ENCODE data around the gene PDE7B.

PDE7B gene

DNA sequence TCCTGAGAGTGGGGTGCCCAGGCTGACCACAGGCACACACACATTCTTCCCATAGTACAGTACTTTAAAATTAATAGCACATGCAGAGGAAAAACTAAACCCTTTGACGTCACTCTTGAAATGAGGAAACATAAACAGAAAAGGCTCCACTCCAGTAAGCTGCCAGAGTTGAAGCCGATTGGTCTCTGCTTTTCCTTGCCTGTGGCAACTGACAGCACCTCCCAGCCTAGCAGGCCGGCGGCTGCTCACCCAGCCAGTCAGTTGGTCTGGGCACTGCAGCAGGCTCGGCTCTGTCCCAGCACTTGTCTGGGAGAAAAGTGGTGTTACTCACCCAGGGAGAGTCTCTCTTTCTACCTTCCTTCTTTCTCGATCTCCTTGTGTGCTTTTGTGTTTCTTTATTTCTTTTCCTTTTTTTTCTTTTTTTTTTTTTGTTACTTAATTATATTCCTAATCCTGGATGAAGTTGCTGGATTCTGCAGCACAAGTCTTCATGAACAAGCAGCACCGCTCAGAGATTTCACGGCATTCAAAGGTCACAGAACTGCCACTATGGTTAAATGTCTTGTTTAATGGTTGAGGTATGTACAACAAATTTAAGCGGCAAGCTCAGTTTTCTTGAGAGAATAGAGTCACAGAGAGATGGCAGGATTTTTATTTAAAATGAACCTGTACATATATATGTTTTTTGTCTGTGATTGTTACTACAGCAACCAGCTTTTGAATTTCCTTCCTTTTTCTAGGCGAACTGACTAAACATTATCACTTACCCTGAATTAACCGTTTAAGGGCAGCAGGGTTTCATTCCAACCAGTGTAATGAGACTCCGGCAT, at the start of gene PDE7B:
PDE7B (plus strand) TSS at position 260 of the 830 bp plus-strand sequence.
- no peak for DNase-seq

DNA sequence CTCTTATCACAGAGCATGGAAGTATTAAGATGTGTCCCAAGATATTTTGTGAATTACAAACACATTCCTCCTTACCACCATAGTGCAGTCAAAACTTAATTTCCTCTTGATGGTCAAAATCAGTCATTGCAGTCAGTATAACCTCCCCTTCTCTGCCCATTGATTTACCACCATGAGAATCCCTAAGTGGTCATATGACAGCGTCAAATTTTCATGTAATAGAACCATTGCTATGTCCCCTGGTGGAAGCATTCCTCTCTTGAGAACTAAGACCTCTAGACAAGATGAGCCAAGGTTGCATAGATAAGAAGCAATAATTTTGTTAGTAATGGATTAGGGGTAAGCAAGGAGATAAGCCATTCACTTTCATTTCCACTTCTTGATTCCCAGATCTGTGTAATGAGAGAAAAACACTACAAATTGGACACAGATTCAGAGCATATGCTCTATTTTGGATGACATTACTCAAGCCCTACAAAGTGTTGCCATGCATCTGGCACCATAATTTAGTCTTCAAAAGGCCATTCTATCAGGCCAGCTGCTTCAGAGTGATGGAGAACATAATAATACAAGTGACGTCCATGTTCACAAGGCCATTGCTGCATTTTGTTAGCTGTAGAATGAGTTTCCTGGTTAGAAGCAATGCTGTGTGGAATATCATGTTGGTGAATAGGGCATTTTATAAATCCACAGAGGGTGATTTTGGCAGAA, 49.6 kb upstream of the PDE7B start:
- no peak for DNase-seq

DNA sequence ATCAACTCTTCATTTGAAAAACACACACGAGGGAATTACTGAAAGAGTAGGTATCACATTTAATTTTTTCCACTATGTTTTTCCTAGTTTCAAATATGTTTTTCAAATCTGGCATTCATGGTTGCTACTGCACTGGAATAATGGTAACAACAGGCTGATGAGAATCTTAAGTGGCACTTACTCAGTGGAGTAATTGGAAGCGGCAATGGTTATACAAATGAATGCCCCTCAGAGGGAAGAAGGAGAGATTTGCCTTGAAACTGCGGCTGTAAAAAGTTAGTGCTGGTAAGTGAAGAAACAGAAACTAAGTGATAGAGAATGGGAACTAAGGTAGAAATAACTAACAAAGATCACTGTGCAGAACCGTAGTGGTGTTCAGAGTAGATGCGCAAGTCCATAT, 41.0 kb upstream of the PDE7B start:
- DNase-seq: no peak

DNA sequence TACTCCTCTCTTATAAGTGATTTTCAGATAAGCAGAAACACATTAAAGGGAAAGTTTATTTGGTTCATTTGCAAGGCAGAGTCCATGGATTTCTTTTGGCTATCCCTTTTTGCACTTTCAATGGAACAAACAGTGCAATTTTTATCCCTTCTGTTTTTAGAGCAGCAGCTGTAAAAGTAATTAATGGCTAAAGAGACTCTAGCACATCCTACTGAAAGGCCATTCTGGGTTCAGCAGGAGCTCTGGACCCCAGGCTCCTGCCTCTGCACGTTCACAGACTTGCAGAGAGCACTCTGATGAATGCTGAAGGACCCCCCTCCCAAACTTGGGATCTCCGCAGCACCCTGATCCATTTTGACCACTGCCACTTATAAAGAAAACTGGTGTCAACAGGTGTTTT, 40.3 kb upstream of the PDE7B start:
- DNase-seq: no peak

DNA sequence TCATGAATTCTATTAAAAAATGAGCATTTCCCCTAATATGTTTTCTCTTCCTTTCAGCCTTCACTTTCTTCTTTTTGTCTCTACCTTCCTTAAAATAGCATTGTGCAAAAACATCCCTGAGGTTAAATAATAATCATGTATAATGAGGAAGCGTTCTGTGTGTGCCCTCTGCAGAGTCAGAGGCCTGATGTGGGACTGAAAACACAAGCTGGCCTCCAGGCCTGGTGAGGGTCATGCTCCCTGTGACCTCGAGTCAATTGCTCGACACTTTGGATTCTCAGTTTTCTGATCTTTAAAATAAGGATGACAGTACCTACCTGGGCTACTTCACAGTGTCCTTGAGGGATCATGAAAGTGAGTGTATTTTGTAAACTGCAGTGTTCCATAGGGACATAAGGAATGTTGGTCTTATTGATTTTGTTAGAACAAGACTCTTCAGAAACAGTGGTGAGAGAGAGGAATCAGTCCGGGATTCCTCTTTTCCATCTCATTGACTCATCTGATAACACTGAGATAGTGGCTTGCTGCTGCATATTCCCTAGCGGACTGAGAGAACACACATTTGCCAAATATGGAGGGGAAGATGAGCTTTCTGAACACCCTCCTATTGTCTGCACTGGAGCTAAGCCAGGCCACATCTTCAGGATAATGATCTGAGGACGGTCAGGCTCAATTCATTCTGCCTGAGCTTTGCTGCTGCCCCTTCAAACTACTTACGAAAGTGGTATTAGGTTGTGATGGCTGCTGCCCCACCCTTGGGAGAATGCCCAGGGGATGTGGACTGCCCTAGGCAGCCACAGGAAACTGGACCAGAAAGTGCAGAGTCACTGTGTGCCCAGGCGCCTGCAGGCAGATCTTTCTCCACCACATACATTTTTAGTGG, 39.6 kb upstream of the PDE7B start:
- DNase-seq: no peak

DNA sequence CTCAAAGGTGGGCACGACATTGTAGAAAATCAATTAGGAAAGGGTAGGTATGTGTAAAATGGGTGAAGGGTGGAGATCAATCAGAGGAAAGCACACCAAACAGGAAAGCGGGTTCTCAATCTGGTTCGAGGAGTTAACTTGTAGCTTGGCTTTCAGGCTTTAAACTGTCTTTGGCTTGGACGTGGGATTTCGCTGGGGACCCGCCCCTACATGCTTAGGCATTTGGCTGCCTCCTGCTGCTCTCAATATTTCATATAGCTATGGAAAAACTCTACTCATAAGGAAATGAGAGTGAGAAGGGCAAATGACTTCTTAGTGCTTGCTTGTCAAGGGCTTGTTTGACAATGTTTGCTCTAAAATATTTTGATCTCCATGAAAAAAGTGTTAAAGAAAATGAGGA, 38.1 kb upstream of the PDE7B start:
- no peak for DNase-seq

DNA sequence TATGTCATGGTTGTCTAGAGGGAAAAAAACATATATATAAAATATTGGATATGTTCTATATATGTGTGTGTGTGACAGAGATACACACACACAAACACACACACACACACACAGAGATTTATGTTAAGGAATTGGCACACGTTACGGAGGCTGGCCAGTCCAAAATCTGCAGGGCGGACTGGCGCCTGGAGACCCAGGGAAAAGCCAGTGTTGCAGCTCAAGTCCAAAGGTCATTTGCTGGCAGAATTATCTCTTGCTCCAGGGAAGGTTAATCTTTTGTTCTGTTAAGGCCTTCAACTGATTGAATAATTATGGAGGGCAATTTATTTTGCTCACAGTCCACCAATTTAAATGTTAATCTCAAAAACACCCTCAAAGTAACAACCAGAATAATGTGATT, 37.5 kb upstream of the PDE7B start:
- DNase-seq: no peak

DNA sequence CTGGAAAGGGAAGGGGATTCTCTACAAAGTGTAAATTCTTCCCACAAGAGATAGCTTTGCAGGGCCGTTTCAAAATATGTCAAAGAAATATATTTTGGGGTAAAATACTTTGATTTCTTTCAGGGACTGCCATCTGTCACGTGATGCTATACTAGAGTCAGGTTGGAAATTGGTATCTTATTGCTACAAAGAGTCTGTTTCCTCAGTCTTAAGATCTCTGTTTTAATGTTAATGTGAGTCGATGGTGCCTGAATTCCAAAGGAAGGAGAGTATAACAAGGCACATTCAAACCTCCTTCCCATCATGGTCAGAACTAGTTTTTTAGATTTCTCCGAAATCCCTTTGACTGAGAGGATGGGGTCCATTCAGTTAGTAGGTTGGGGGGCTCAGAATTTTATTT, 36.3 kb upstream of the PDE7B start:
- DNase-seq: no peak

DNA sequence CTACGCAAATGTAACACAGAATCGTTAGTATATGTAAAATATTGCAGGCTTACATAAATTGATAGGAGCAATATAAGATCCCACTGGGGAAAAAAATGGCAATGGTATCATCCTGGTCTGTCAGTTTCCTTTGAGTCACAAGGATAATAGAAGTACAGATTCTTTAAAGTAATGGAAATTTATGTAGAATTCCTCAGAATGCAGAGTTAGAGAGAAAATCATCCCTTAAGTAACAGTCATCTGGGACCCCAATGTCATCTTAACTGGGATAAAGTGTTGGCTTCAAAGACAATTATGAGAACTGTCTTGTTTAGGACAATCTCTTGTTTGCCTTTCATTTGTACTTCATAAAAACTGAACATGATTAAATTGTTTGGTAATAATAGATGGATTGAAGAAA, 34.5 kb upstream of the PDE7B start:
- DNase-seq: no peak

DNA sequence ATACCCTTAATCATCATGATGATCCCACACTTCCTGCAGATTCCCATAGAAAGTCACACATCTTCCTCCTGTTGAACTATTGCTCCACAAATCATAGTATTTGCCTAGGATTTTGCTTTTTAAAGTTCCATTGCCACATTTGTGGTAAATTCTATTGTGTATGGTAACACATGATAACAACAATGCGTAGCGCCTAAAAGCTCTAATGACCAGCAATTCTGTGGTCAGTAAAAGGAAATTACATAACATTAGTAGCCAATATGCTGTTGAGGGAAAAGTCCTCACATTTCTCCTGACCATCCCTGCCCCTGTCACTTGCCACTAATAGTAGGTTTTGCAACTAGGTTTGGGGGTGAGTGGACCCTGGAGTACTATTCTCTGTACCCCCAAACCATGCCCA, 31.8 kb upstream of the PDE7B start:
- DNase-seq: no peak

DNA sequence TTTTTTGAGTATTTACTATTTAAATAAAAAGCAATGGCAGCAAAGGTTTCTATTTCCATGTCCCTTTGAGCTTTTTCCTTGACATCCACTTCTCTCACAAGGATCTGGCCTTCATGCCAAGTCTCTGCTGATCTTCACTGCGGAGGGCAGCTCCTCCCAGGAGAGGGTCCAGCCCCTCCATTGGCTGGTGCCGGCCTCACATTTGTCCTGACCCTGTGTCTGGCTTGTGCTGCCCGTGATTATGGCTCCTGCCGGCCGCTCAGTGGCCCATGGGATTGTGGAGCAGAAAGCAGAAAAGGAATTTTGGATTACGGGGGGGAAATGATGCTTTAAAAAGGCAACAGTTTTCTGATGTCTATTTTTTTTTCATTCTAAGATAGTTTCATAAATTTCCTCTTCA, 31.2 kb upstream of the PDE7B start:
- DNase-seq: no peak

DNA sequence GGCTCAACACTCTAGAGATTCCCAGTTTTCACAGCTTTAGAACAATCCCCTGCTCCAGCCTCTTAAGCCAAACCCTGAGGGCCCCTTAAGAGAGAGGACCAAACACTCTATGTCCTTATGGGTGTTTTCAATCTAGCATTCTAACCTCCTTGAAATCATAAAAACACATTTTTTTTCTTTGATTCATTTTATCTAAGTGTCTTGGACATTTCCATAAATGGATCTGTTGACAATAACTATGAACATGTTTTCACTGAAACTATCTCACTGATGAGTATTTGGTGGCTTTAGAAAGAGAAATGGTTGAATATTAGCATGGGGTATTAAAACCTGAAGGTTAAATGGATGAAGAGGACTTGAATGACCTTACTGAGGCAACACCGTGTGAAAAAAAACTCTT, 27.6 kb upstream of the PDE7B start:
- DNase-seq: no peak

DNA sequence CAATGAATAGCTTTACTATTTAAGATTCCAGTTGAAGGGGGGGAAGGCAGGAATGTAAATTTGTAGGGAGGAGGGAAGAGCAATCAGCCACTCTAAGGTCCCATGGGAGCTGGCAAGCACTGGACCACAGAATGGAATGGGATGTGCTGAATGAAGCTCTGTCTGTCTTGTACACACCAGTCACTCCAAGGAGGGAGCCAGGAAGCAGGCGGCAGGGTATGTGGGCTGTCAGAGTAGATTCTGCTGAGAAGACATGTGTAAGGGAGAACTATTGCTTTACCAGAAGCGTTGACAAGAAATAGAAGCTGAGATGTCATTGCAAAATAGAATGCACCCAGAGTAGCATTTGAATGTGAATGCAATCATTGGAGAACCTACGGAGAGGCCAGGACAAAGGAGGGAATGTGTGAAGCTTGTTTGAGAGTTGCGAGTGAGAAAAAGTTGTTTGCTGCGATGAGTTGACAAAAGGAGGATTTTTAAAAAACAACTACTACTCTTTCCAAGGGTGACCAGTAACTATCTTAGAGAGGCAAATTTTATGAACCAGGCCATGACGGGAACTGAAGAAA, 25.2 kb upstream of the PDE7B start:
- no peak for DNase-seq

DNA sequence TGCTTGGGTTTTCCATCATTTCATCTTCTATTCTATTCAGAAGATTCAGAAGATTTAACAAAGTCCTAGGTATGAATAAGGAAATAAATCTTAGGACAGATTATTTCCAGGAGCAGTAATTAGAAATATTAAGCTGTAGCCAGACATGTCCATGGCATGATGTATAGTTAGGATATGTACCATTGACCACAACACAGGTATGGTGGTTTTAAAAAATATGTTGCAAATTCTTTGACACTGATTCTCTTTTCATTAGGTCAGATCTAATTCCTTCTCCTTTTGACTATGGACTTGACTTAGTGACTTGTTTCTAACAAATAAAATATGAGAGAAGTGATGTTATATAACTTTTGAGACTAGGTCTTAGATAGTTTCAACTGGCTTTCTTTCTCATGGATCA, 23.5 kb upstream of the PDE7B start:
- DNase-seq: no peak

DNA sequence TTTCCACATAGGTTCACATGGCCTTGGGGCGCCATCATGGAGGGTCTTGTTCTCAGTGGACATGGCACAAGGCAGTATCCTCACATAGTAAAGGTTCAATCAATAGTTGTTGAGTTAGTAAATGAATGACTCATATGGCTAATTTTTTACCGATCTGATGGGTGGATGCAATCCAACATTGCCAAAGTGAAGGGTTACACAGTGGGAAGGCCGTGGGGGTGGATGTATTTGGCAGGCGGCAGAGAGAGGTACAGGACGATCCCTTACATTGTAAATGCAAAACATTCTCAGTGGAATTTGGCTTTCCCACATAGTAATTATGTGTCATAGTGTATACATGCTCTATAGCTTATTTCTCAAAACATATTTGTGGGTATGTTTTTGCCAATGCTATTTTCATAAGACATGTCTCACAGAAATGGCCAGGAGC, 21.0 kb upstream of the PDE7B start:
- no peak for DNase-seq

DNA sequence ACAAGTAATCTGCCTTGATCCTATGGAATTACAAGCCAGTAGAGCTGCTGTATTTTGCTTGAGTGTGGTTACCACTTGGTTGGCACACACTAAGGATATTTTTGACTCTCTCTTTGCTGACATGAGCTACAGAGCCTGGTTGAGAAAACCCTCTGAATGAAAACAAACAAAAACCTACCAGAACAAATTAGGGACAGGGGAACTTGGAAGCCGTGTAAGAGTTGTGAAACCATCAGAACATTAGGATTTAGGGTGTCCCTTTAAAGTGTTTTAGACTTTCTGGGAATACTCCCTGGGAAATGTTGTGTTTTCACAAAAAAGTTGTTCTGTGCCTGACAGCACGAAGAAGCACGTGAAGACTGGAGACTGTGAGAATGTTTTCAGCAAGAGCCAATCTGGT, 20.5 kb upstream of the PDE7B start:
- DNase-seq: no peak

DNA sequence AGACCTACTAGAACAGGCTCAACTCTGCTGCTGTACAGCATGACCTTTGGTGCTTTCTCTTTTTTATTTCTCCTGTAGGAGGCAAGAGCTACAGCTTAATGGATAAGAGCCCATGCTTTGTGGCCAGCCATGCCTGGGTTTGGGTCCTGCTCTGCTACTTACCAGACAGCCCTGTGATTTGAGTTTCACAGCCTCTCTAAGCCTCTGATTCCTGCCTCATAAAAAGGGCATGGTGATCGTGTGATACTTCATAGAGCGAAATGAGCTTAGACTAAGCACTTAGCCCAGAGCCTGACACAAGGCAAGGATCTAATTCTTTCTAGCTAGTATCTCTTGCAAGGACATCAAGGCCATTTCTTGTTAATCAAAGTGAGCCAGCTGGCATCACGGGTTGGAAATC, 19.3 kb upstream of the PDE7B start:
- DNase-seq: no peak

DNA sequence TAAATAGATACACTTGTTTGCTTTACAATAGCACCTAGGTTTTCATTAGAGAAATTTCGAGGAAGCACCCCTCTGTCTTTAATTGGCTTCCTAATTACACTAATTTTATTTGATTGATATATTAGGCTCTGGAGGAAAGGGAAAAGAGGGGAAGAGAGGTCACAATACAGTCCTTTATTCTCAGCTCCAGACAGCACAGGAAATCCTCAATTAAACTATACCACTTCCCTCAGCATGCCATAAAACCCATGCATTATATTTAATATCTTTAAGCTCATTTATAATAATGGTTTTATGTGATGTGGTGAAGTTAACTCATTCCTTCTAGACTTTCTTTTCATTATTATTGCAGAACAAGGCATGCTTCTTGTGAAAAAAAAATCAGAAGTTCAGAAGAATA, 17.7 kb upstream of the PDE7B start:
- no peak for DNase-seq

DNA sequence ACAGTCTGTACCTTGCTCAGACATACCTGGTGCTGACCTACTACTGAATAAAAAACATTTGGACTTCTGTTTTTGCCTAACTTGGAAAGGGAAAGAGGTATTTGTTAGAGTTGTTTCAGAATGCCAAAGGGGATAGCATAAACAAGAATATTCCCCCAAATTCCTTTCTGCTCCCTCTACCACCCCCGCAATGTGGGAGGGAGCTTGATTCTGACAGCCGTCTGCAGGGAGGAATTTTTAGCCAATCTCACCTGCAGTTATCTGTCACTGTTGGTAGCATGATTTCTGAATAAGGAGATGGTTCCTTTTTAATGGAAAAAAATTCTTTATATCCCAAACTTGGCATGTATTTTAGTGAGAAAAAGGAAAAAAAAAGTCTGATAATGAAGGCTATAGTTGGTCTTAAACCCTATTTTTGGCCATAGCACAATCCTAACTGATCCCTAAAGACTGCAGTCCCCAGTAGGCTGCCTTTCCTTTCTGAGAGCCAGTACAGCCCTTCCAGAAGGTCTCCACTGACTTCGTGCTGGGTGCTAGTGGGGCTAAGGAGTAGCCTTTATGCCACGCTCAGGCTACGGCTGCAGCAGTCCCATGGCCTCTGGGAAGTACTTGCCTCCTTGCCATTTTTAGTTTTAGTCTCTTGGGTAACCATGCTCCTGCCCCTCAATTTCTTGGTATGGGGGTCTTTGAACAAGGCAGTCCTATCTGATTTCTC, 13.6 kb upstream of the PDE7B start:
- DNase-seq: no peak

DNA sequence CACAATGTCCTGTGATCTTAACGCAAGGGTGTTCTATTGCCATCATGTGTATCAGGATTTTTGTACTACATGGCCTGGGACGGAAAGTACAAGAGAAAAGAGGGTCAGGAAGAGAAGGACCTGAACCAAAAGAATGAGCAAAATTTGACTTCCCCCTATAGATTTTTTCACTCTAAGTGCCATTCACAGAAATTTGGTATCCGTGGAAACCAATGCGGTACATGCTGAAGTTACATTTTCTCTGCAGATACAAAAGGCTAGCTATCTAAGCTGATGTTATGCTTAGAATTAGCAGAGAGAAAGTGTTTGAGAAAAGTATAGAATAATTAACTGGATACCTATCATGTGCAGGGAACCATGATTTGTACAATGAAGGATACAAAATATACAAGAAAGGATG, 12.4 kb upstream of the PDE7B start:
- no peak for DNase-seq

DNA sequence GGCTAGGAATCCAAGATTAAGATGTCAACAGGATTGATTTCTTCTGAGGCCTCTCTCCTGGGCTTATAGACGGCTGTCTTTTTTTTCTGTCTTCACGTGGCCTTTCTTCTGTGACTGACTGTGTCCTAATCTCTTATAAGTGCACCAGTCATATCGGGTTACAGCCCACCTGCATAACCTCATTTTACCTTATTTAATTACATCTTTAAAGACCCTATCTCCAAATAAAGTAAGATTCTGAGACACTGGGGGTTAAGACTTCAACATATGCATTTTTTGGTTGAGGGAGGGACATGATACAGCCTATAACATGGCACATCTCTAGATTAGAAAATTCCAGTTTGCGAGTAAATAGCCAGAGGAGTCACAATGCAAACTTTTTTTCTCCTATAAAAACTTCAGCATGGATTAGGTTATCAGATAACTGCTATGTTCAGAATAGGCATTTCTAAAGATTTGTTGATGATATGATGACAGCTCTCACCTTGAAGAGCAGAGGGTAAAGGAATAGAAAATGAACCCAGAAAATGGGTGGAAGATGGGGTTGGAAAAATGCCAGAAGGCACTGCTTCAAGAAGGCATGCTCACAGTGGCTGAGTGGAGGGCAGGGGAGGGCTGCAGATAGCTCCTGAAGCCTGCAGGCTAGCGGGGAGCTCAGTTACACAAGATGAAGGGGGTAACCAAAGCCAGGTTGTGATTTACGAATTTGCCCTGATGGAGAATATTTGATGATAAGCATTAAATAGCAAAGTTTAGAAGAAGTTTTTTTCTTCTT, 8.7 kb upstream of the PDE7B start:
- DNase-seq: no peak

DNA sequence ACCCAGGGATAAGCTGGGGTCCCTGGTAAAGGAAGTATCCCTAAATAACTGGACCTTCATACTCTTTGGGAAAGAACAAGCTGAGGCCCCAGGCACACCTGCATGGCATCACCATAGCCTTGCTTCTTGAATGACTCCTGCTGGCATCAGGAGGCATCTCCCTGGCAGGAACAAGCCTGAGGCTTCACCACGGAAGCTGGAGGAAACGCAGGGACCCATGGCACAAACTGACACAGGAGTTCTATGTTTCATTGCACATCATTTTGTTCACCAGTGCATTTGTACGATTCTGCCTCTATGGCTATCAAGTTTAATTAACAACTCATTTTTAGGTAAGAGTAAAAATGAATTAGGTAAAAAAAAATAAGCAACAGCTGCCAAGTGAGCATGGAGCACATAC, 619 bp upstream of the PDE7B start:
- DNase-seq: no peak
